H9 (cell line): ENCODE results near the gene NLRP12. TPM values are rescaled to one million over a fixed set of nuclear protein-coding genes. Genes with fewer than 3 reads are reported as not detected.

Experiments used
- DNase-seq: peaks from one replicate; pipeline ENCODE4 v3.0.0-alpha.2; 2017
- H2AFZ ChIP-seq: one replicate; pipeline ENCODE4 v1.6.1; 2013; ENCODE audit warnings: mild to moderate bottlenecking, low read length, control low read depth, moderate library complexity
- H2AK5ac ChIP-seq: 2 replicates; pipeline ENCODE4 v1.6.1; 2013; ENCODE audit warnings: low read length, control low read depth, mixed read lengths; ENCODE audit not compliant: insufficient read length
- H2BK120ac ChIP-seq: one replicate; pipeline ENCODE4 v1.6.1; 2013; ENCODE audit warnings: low read depth, mild to moderate bottlenecking, low read length, control low read depth, inconsistent platforms; ENCODE audit not compliant: poor library complexity, severe bottlenecking
- H2BK12ac ChIP-seq: 2 replicates; pipeline ENCODE4 v1.6.1; 2013; ENCODE audit warnings: low read length, control low read depth, mixed read lengths, low read depth; ENCODE audit not compliant: insufficient read length
- H2BK15ac ChIP-seq: 2 replicates; pipeline ENCODE4 v1.6.1; 2013; ENCODE audit warnings: low read depth, low read length, control low read depth
- H2BK20ac ChIP-seq: one replicate; pipeline ENCODE4 v1.6.1; 2013; ENCODE audit warnings: low read depth, mild to moderate bottlenecking, low read length, control low read depth, inconsistent platforms; ENCODE audit not compliant: poor library complexity, severe bottlenecking
- H2BK5ac ChIP-seq: 2 replicates; pipeline ENCODE4 v1.6.1; 2013; ENCODE audit warnings: low read length, control low read depth, mixed read lengths; ENCODE audit not compliant: insufficient read length
- H3K14ac ChIP-seq: 2 replicates; pipeline ENCODE4 v1.6.1; 2013; ENCODE audit warnings: low read length, control low read depth; ENCODE audit not compliant: insufficient read depth
- H3K18ac ChIP-seq: 2 replicates; pipeline ENCODE4 v1.6.1; 2013; ENCODE audit warnings: low read depth, mild to moderate bottlenecking, mixed read lengths, low read length, control low read depth; ENCODE audit not compliant: insufficient read length
- H3K23ac ChIP-seq: 2 replicates; pipeline ENCODE4 v1.6.1; 2013; ENCODE audit warnings: low read length, control low read depth, mixed read lengths, low read depth; ENCODE audit not compliant: insufficient read length
- H3K23me2 ChIP-seq: 2 replicates; pipeline ENCODE4 v1.6.1; 2013; ENCODE audit warnings: low read depth, mild to moderate bottlenecking, mixed read lengths, low read length, control low read depth; ENCODE audit not compliant: insufficient read length, poor library complexity, severe bottlenecking
- H3K27ac ChIP-seq: 2 replicates; pipeline ENCODE4 v1.5.1; 2013; ENCODE audit warnings: low read length, control low read depth, mixed read lengths, low read depth; ENCODE audit not compliant: insufficient read length
- H3K27me3 ChIP-seq: 2 replicates; pipeline ENCODE4 v1.6.1; 2013; ENCODE audit warnings: low read length, control low read depth, inconsistent platforms; ENCODE audit not compliant: insufficient read depth
- H3K4ac ChIP-seq: 2 replicates; pipeline ENCODE4 v1.6.1; 2013; ENCODE audit warnings: low read depth, mild to moderate bottlenecking, control low read depth, inconsistent platforms, low read length, moderate library complexity
- H3K4me1 ChIP-seq: 2 replicates; pipeline ENCODE4 v1.6.1; 2013; ENCODE audit warnings: low read length, control low read depth, inconsistent platforms; ENCODE audit not compliant: insufficient read depth
- H3K4me2 ChIP-seq: 2 replicates; pipeline ENCODE4 v1.6.1; 2013; ENCODE audit warnings: low read length, control low read depth, mixed read lengths; ENCODE audit not compliant: insufficient read length, insufficient read depth
- H3K56ac ChIP-seq: 2 replicates; pipeline ENCODE4 v1.6.1; 2013; ENCODE audit warnings: low read depth, mild to moderate bottlenecking, mixed read lengths, low read length, control low read depth; ENCODE audit not compliant: insufficient read length
- H3K79me1 ChIP-seq: 2 replicates; pipeline ENCODE4 v1.6.1; 2013; ENCODE audit warnings: low read depth, mild to moderate bottlenecking, moderate library complexity, low read length, control low read depth, inconsistent platforms; ENCODE audit not compliant: insufficient read depth, poor library complexity, severe bottlenecking
- H3K79me2 ChIP-seq: 2 replicates; pipeline ENCODE4 v1.6.1; 2013; ENCODE audit warnings: low read length, control low read depth, inconsistent platforms; ENCODE audit not compliant: insufficient read depth
- H3K9ac ChIP-seq: 2 replicates; pipeline ENCODE4 v1.6.1; 2013; ENCODE audit warnings: low read length, control low read depth, mixed read lengths; ENCODE audit not compliant: insufficient read length; ENCODE audit errors: extremely low read depth
- H3K9me3 ChIP-seq: one replicate; pipeline ENCODE4 v1.6.1; 2013; ENCODE audit warnings: low read depth, low read length, inconsistent platforms; ENCODE audit not compliant: control insufficient read depth
- H3T11ph ChIP-seq: one replicate; pipeline ENCODE4 v1.6.1; 2013; ENCODE audit warnings: mild to moderate bottlenecking, low read length, control low read depth, inconsistent platforms
- H4K20me1 ChIP-seq: one replicate; pipeline ENCODE4 v1.6.1; 2013; ENCODE audit not compliant: control insufficient read depth, insufficient read length, insufficient read depth
- H4K5ac ChIP-seq: 2 replicates; pipeline ENCODE4 v1.6.1; 2013; ENCODE audit warnings: low read depth, mild to moderate bottlenecking, mixed read lengths, low read length, control low read depth; ENCODE audit not compliant: insufficient read length
- H4K8ac ChIP-seq: replicated peaks from 2 replicates; pipeline ENCODE4 v1.6.1; 2013; ENCODE audit warnings: low read length, control low read depth, mixed read lengths, low read depth; ENCODE audit not compliant: insufficient read length
- H4K91ac ChIP-seq: 2 replicates; pipeline ENCODE4 v1.6.1; 2013; ENCODE audit warnings: low read depth, mild to moderate bottlenecking, moderate library complexity, mixed read lengths, low read length, control low read depth; ENCODE audit not compliant: insufficient read length
- H3K27ac Mint-ChIP-seq, 3 experiments: 2 replicates in 2 of 3; 3 replicates in 1 of 3; pipeline ENCODE4 v1.8.0; 2020 to 2021; ENCODE audit warnings: mixed read lengths in 3 of 3, mild to moderate bottlenecking in 1 of 3, moderate library complexity in 1 of 3
- H3K27me3 Mint-ChIP-seq: 2 replicates; pipeline ENCODE4 v1.8.0; 2021; ENCODE audit warnings: low read depth, mild to moderate bottlenecking, moderate library complexity, mixed read lengths
- H3K36me3 Mint-ChIP-seq, 3 experiments: 2 replicates in 2 of 3; 3 replicates in 1 of 3; pipeline ENCODE4 v1.8.0; 2020 to 2021; ENCODE audit warnings: low read depth in 3 of 3, mixed read lengths in 3 of 3; ENCODE audit not compliant: insufficient read depth in 1 of 3
- H3K4me1 Mint-ChIP-seq, 2 experiments: 2 replicates each; pipeline ENCODE4 v1.8.0; 2020; ENCODE audit warnings: mixed read lengths in 2 of 2
- H3K4me3 Mint-ChIP-seq, 2 experiments: 2 replicates in 1 of 2; 3 replicates in 1 of 2; pipeline ENCODE4 v1.8.0; 2020 to 2021; ENCODE audit warnings: mild to moderate bottlenecking in 2 of 2, mixed read lengths in 2 of 2, moderate library complexity in 1 of 2
- H3K9me3 Mint-ChIP-seq, 2 experiments: 2 replicates in 1 of 2; 3 replicates in 1 of 2; pipeline ENCODE4 v1.8.0; 2020; ENCODE audit warnings: mild to moderate bottlenecking in 2 of 2, mixed read lengths in 2 of 2, moderate library complexity in 1 of 2
- CTCF ChIP-seq: fragments of 200-600 bp; sonication (generic); conservative IDR thresholded peaks from 3 replicates; pipeline ENCODE4 v1.8.0; 2021; ENCODE audit warnings: antibody characterized with exemption, mild to moderate bottlenecking
- WGBS: extraction: QIAGEN DNeasy Blood & Tissue Kit; methylation state at CpG from one replicate; pipeline ENCODE4 v1.1.7; 2013; ENCODE audit warnings: missing lambda C conversion rate, low lambda C conversion rate, mixed read lengths; ENCODE audit not compliant: insufficient read length; ENCODE audit errors: extremely low coverage; 5-methylcytosine and 5-hydroxymethylcytosine counted together
- total RNA-seq: library from RNA; stranded (reverse); gene quantifications from 2 replicates; pipeline ENCODE4 v1.2.1, GENCODE V29; 2021

NLRP12 gene
- total RNA-seq, 1 experiment from 2014 or later, result 4.0 TPM

- H4K8ac ChIP-seq, result no peak overlapping the region
- no peak overlapping the region for H4K5ac ChIP-seq
- H2AFZ ChIP-seq, result no peak overlapping the region
- H3K4me2 ChIP-seq, result no peak overlapping the region
- H3K18ac ChIP-seq, result no peak overlapping the region
- H3K56ac ChIP-seq, result no peak overlapping the region
- H2BK5ac ChIP-seq, result no peak overlapping the region
- no peaks in the 10 kb centered on the region for H4K20me1 ChIP-seq
- H3T11ph ChIP-seq, result no peak overlapping the region
- WGBS, result no CpG with 5 or more reads among the region's 21 CpGs
- no peak for TF ChIP-seq CTCF
- no peaks in the 10 kb centered on the region for H3K27me3 ChIP-seq
- H2BK12ac ChIP-seq, result no peak overlapping the region
- no peak overlapping the region for H3K23ac ChIP-seq
- Mint-ChIP-seq H3K4me1 (peaks cover 21 to 25% of the 10 kb centered on the region in 2 experiments), H3K4me3 (no peak overlapping the region; a peak in 1 of 5 replicates), H3K27ac (peak overlapping the region in 2 of 3 experiments; percentile 16 to 76; a peak in 2 of 7 replicates), H3K27me3 (peaks cover 2% of the 10 kb centered on the region; the same call in 1 of the 2 replicates), H3K9me3 (peaks cover 7 to 16% of the 10 kb centered on the region in 2 experiments), H3K36me3 (peaks cover 10 to 18% (median 18%) of the 10 kb centered on the region in 3 experiments)
- H3K9me3 ChIP-seq, result no peaks in the 10 kb centered on the region
- H3K79me2 ChIP-seq, result no peaks in the 10 kb centered on the region
- H3K4me1 ChIP-seq, result no peaks in the 10 kb centered on the region; the same call in 1 of the 2 replicates
- H2BK15ac ChIP-seq, result no peak overlapping the region
- H2BK20ac ChIP-seq, result no peak overlapping the region
- no peak for DNase-seq
- H3K9ac ChIP-seq, result no peak overlapping the region
- no peak overlapping the region for H3K14ac ChIP-seq
- H3K23me2 ChIP-seq, result peaks cover 3% of the 10 kb centered on the region
- H3K27ac ChIP-seq, result no peak overlapping the region
- no peak overlapping the region for H2BK120ac ChIP-seq
- no peaks in the 10 kb centered on the region for H3K79me1 ChIP-seq
- no peak overlapping the region for H4K91ac ChIP-seq
- H2AK5ac ChIP-seq, result no peak overlapping the region
- H3K4ac ChIP-seq, result no peak overlapping the region
Observed at GRCh38 chr19:53789708-53790678, 34.1 kb downstream of the NLRP12 start.
